ENCODE results near the gene SLC45A1. TPM values are rescaled to one million over a fixed set of nuclear protein-coding genes. Genes with fewer than 3 reads are reported as not detected.

Gene SLC45A1
- total and polyA plus RNA-seq, 12 donors, result 0.44 to 7.0 (median 2.5) TPM

DNA sequence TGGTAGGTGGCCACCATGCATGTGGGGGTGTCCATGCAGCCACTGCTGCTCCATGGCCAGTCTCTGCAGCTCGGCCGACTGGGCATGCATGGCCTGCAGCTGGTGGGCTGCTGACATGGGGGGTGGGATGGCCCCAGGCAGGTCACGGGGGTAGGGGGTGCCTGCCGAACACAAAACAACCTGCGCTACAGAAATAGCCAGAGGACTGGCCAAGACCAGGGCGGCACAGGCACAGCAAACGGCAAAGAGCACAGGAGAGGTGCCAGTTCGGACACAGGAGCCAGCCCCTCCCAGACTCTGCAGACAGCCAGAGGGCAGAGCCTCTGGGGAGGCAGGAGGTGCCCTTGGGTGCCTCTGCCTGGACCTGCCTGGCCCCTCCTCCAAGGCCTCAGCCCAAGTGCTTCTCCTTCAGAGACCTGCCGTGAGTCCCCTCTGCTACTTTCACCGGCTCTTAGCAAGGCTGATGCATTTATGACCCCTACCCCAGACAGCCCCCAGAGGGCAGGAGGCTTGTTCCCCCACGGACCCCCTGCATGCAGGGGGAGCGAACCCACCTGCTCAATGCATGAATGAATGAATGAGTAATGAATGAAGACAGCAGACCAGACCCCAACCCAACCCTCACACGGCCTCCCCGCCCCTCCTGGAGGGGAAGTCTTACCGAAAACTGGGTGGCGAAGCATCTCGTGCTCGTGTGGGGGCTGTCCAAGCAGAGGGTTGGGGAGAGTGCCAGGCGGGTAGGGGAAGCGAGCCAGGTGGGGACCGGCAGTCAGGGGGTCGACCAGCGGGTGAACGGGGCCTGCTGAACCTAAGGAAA, 37.7 kb downstream of the SLC45A1 start:
- peak overlapping the region in 2 of 5 donors; percentile 38 to 79 for H3K27ac ChIP-seq
- H3K4me1 ChIP-seq (replicated peaks in 1 of 2), result peaks cover 18 to 41% of the 10 kb centered on the region in 2 donors

GRCh38 chr1:8356256-8357209, 38.6 kb downstream of the SLC45A1 start:
- no peaks in the 10 kb centered on the region for H3K27me3 ChIP-seq
- TF ChIP-seq POLR2A (IDR thresholded peaks at IDR 0.05), result no peak
- TF ChIP-seq, protein P1, sequence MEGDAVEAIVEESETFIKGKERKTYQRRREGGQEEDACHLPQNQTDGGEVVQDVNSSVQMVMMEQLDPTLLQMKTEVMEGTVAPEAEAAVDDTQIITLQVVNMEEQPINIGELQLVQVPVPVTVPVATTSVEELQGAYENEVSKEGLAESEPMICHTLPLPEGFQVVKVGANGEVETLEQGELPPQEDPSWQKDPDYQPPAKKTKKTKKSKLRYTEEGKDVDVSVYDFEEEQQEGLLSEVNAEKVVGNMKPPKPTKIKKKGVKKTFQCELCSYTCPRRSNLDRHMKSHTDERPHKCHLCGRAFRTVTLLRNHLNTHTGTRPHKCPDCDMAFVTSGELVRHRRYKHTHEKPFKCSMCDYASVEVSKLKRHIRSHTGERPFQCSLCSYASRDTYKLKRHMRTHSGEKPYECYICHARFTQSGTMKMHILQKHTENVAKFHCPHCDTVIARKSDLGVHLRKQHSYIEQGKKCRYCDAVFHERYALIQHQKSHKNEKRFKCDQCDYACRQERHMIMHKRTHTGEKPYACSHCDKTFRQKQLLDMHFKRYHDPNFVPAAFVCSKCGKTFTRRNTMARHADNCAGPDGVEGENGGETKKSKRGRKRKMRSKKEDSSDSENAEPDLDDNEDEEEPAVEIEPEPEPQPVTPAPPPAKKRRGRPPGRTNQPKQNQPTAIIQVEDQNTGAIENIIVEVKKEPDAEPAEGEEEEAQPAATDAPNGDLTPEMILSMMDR (IDR thresholded peaks at IDR 0.05), result no peak
- WGBS, 4 donors, result 83 to 90% (median 89%) methylated on average over 15 to 27 of the region's 27 CpGs
- no peak for DNase-seq
- peaks cover 0 to 81% of the 10 kb centered on the region in 2 donors for H3K36me3 ChIP-seq (replicated peaks in 1 of 2)
- no peaks in the 10 kb centered on the region for H3K9me3 ChIP-seq (replicated peaks in 1 of 3)
- H3K4me1 ChIP-seq (replicated peaks in 1 of 2), result peaks cover 18 to 41% of the 10 kb centered on the region in 2 donors
- peak overlapping the region in 3 of 5 donors; percentile 21 to 79 (median 62) for H3K27ac ChIP-seq
- H3K4me3 ChIP-seq, result no peak overlapping the region
- intact Hi-C loops (cut with DNase I), result no loop called here

More for the DNA sequence above, 37.7 kb downstream of the SLC45A1 start:
- DNase-seq, result no peak
- Histone ChIP-seq H3K27me3 (no peaks in the 10 kb centered on the region), H3K36me3 (replicated peaks in 1 of 2) (peaks cover 0 to 72% of the 10 kb centered on the region in 2 donors), H3K4me3 (no peak overlapping the region), H3K9me3 (replicated peaks in 1 of 3) (no peaks in the 10 kb centered on the region)
- TF ChIP-seq POLR2A (IDR thresholded peaks at IDR 0.05), result no peak
- TF ChIP-seq, protein P1 (IDR thresholded peaks at IDR 0.05), result no peak
- intact Hi-C loops (cut with DNase I), result no loop called here
- WGBS, 4 donors, result 80 to 87% (median 83%) methylated on average over 19 to 24 of the region's 24 CpGs

- Histone ChIP-seq H3K36me3 (replicated peaks in 1 of 2) (peaks cover 0 to 91% of the 10 kb centered on the region in 2 donors), H3K4me3 (no peak overlapping the region), H3K27ac (peak overlapping the region in 4 of 5 donors; percentile 4 to 79 (median 42)), H3K27me3 (no peaks in the 10 kb centered on the region), H3K9me3 (replicated peaks in 1 of 3) (no peaks in the 10 kb centered on the region), H3K4me1 (replicated peaks in 1 of 2) (peaks cover 11 to 37% of the 10 kb centered on the region in 2 donors)
- WGBS, 4 donors, result 49 to 59% (median 54%) methylated on average over 9 to 14 of the region's 14 CpGs
- intact Hi-C loops (cut with DNase I), result no loop called here
- TF ChIP-seq POLR2A (IDR thresholded peaks at IDR 0.05), result no peak
- TF ChIP-seq, protein P1 (IDR thresholded peaks at IDR 0.05), result no peak
- peak; percentile 56 to 90 (median 84) for DNase-seq
Observed at GRCh38 chr1:8357329-8358101, 39.6 kb downstream of the SLC45A1 start.
